Caco-2 (cell line): Measurements from ENCODE around the gene ATRIP. TPM values are rescaled to one million over a fixed set of nuclear protein-coding genes. Genes with fewer than 3 reads are reported as not detected.
A peak's percentile ranks its signal among the peaks of the same experiment; 100 is the strongest.

Experiments used
- BruUV-seq: library from RNA; stranded (reverse); fragments of 400-500 nt; replicated peaks from 2 replicates; lab custom pipeline; 2021; lab: Mats Ljungman, UMichigan
- CTCF ChIA-PET: fragments of 300-600 bp; sonication (Branson Sonifier 250); formaldehyde crosslinking; loops from one replicate; lab custom pipeline; 2022; ENCODE audit warnings: antibody characterized with exemption; lab: Charles Lee
- POLR2A ChIA-PET: fragments of 300-600 bp; sonication (Branson Sonifier 250); formaldehyde crosslinking; loops from one replicate; lab custom pipeline; 2022; ENCODE audit warnings: antibody characterized with exemption; lab: Charles Lee
- DNase-seq, 2 experiments: peaks; one replicate each; pipeline versions ENCODE4 v3.0.0 to v3.0.0-alpha.2; 2020 to 2022
- H3K27me3 ChIP-seq: replicated peaks from 2 replicates; pipeline ENCODE4 v1.6.0; 2011; ENCODE audit warnings: low read length; ENCODE audit not compliant: control insufficient read depth, insufficient read depth
- H3K36me3 ChIP-seq: 2 replicates; pipeline ENCODE4 v1.5.1; 2011; ENCODE audit warnings: low read length; ENCODE audit not compliant: control insufficient read depth, insufficient read depth
- H3K4me1 ChIP-seq: fragments of 250-450 bp; sonication (Bioruptor Pico); 2 replicates; pipeline ENCODE4 v1.5.1; 2020; ENCODE audit warnings: mild to moderate bottlenecking
- H3K4me3 ChIP-seq: 2 replicates; pipeline ENCODE4 v1.5.1; 2011; ENCODE audit warnings: low read depth, mild to moderate bottlenecking, control low read depth, low read length
- H3K9me3 ChIP-seq: fragments of 250-450 bp; sonication (Bioruptor Pico); 2 replicates; pipeline ENCODE4 v1.5.1; 2020; ENCODE audit warnings: mild to moderate bottlenecking, moderate library complexity
- H3K27ac Mint-ChIP-seq: one replicate; pipeline ENCODE4 v1.8.0; 2022; ENCODE audit warnings: mixed read lengths; ENCODE audit not compliant: unreplicated experiment
- H3K27me3 Mint-ChIP-seq: one replicate; pipeline ENCODE4 v1.8.0; 2022; ENCODE audit warnings: mixed read lengths; ENCODE audit not compliant: insufficient read depth, unreplicated experiment
- H3K36me3 Mint-ChIP-seq: one replicate; pipeline ENCODE4 v1.8.0; 2022; ENCODE audit warnings: mild to moderate bottlenecking, mixed read lengths; ENCODE audit not compliant: insufficient read depth, unreplicated experiment
- H3K4me1 Mint-ChIP-seq: one replicate; pipeline ENCODE4 v1.8.0; 2022; ENCODE audit warnings: low read depth, mixed read lengths; ENCODE audit not compliant: unreplicated experiment
- H3K4me3 Mint-ChIP-seq: one replicate; pipeline ENCODE4 v1.8.0; 2022; ENCODE audit warnings: mild to moderate bottlenecking, moderate library complexity, mixed read lengths; ENCODE audit not compliant: unreplicated experiment
- H3K9me3 Mint-ChIP-seq: one replicate; pipeline ENCODE4 v1.8.0; 2022; ENCODE audit warnings: mixed read lengths; ENCODE audit not compliant: unreplicated experiment
- intact Hi-C: fragments of 100-400 bp; cut with micrococcal nuclease; formaldehyde crosslinking; loops from one replicate; pipeline ENCODE4 v1.10.0; 2022; ENCODE audit not compliant: unreplicated experiment
- total RNA-seq: library from RNA; stranded (reverse); gene quantifications from 2 replicates; pipeline ENCODE4 v1.2.3, GENCODE V29; 2022
- TF ChIP-seq, protein P1 (sequence below), 2 experiments: fragments of 200-600 bp in 1 of 2; IDR thresholded peaks; 1 replicate in 1 of 2; 2 replicates in 1 of 2; pipeline versions ENCODE4 v1.5.1 to v1.8.0; 2011 to 2022; ENCODE audit warnings: antibody characterized with exemption in 1 of 2, control low read depth in 1 of 2, inconsistent platforms in 1 of 2, low read depth in 1 of 2, low read length in 1 of 2, mild to moderate bottlenecking in 1 of 2, moderate library complexity in 1 of 2; ENCODE audit not compliant: insufficient read depth in 1 of 2, severe bottlenecking in 1 of 2, unreplicated experiment in 1 of 2

Gene ATRIP
- total RNA-seq, 1 experiment from 2014 or later: 15.9 TPM

DNA sequence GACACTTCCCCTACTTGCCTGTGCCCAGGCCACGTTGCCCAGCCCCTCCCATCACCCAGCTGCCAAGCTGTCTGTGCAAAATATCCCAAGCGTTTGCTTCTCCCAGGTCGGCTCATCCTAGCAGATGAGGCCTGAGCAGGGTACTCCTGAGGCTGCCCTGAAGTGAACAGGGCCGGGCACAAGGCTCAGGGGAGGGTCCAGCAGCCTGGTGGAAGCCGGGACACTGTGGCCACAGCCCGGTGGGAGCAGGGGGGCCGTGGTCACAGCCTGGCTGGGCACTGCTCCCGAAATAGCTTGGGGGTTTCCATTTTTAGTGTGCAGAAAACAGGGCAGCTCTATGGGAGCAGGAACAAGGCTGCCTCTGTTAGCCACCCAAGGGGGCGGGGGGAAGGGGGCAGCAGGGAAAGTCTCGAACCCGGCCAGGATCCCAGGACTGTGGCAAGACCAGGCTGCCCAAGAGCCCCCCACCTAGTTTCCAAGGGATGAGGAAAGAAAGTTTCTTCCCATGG lies 20.1 kb upstream of the ATRIP start:
- Mint-ChIP-seq H3K4me1 (peaks cover 46% of the 10 kb centered on the region), H3K4me3 (no peak overlapping the region), H3K27ac (peak overlapping the region; percentile 82), H3K9me3 (no peaks in the 10 kb centered on the region), H3K27me3 (no peaks in the 10 kb centered on the region), H3K36me3 (peaks cover 61% of the 10 kb centered on the region)
- BruUV-seq: no TSS peak
- H3K27me3 ChIP-seq: no peaks in the 10 kb centered on the region
- H3K36me3 ChIP-seq: peaks cover 10% of the 10 kb centered on the region
- no peaks in the 10 kb centered on the region for H3K9me3 ChIP-seq
- peaks cover 38% of the 10 kb centered on the region for H3K4me1 ChIP-seq
- DNase-seq: no peak
- TF ChIP-seq, protein P1, sequence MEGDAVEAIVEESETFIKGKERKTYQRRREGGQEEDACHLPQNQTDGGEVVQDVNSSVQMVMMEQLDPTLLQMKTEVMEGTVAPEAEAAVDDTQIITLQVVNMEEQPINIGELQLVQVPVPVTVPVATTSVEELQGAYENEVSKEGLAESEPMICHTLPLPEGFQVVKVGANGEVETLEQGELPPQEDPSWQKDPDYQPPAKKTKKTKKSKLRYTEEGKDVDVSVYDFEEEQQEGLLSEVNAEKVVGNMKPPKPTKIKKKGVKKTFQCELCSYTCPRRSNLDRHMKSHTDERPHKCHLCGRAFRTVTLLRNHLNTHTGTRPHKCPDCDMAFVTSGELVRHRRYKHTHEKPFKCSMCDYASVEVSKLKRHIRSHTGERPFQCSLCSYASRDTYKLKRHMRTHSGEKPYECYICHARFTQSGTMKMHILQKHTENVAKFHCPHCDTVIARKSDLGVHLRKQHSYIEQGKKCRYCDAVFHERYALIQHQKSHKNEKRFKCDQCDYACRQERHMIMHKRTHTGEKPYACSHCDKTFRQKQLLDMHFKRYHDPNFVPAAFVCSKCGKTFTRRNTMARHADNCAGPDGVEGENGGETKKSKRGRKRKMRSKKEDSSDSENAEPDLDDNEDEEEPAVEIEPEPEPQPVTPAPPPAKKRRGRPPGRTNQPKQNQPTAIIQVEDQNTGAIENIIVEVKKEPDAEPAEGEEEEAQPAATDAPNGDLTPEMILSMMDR (IDR thresholded peaks at IDR 0.05; ENCODE audit: insufficient read depth in 1 of 2, low read depth in 1 of 2, low read length in 1 of 2, severe bottlenecking in 1 of 2, unreplicated experiment in 1 of 2): no peak
- POLR2A ChIA-PET: no interaction called here
- CTCF ChIA-PET: interaction anchor here (1.2 kb wide), 1 partner anchor 10 kb away, joined by 4 read pairs; no protein-coding TSS in a partner anchor
- intact Hi-C loops: no loop called here
- no peak overlapping the region for H3K4me3 ChIP-seq

DNA sequence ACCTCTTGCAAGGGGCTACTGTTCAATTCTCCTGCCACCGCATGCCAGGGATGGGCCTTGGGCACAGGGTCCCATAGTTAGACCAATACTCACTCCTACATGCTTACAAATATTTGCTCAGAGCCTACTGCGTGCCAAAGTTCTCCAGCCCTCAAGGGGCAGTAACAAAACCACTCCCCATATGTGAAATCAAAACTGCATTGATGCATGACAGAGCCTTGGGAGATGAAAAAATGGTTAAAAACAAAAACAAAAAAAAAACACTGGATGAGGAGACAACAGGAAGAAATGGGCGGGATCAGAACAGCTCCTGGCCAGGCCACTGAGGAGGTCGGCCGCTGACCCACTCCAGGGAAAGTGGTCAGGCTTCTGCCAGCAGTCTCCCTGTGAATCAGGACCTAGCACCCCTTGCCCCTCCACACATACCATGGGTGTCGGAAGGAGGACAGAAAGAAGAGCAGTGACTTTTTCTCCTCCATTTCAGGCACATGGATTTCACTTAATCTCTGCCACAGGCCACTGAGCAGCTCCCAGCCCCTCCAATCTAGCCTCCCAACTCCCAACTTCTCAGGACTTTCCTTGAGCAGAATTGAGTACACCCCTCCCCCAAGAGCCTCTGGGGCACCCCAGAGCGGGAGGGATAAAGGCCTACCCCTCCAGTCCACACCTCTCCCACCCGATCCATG lies 19.4 kb upstream of the ATRIP start:
- CTCF ChIA-PET: interaction anchor here (0.6 to 1.2 kb wide), 2 partner anchors 9 to 19 kb away, joined by 3 to 4 read pairs; no protein-coding TSS in a partner anchor
- intact Hi-C loops: no loop called here
- Mint-ChIP-seq H3K36me3 (peaks cover 67% of the 10 kb centered on the region), H3K4me1 (peaks cover 53% of the 10 kb centered on the region), H3K4me3 (peak overlapping the region; percentile 98), H3K9me3 (no peaks in the 10 kb centered on the region), H3K27ac (peak overlapping the region; percentile 82), H3K27me3 (no peaks in the 10 kb centered on the region)
- DNase-seq: no peak
- no peaks in the 10 kb centered on the region for H3K27me3 ChIP-seq
- no TSS peak for BruUV-seq
- H3K4me3 ChIP-seq: peak overlapping the region; percentile 84; the same call in 1 of the 2 replicates
- no peaks in the 10 kb centered on the region for H3K9me3 ChIP-seq
- peaks cover 44% of the 10 kb centered on the region for H3K4me1 ChIP-seq
- TF ChIP-seq, protein P1 (IDR thresholded peaks at IDR 0.05; ENCODE audit: insufficient read depth in 1 of 2, low read depth in 1 of 2, low read length in 1 of 2, severe bottlenecking in 1 of 2, unreplicated experiment in 1 of 2): no peak
- POLR2A ChIA-PET: no interaction called here
- H3K36me3 ChIP-seq: peaks cover 6% of the 10 kb centered on the region

DNA sequence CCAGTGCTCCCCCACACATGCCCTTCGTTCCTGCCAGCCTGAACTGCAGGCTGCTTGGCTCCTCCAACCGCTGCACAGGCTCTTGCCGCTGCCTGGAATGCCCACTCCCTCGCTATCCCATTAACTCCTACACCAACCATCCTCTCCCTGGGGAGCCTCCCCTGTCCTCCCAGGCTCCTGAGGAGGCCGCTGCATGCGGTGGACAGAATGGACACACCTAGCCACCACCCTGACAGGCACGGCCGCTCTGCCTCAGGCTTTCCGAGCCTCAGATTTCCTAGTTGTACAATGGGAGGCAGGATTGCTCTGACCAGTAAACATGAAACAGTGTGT lies 18.9 kb upstream of the ATRIP start:
- CTCF ChIA-PET: interaction anchor here (0.6 kb wide), 1 partner anchor 20 kb away, joined by 3 read pairs; no protein-coding TSS in a partner anchor
- POLR2A ChIA-PET: no interaction called here
- Mint-ChIP-seq H3K4me1 (peaks cover 57% of the 10 kb centered on the region), H3K36me3 (peaks cover 72% of the 10 kb centered on the region), H3K27ac (peak overlapping the region; percentile 82), H3K9me3 (no peaks in the 10 kb centered on the region), H3K27me3 (no peaks in the 10 kb centered on the region), H3K4me3 (peak overlapping the region; percentile 98)
- Histone ChIP-seq H3K4me3 (peak overlapping the region; percentile 84; the same call in 1 of the 2 replicates), H3K36me3 (peaks cover 6% of the 10 kb centered on the region), H3K4me1 (peaks cover 49% of the 10 kb centered on the region), H3K9me3 (no peaks in the 10 kb centered on the region), H3K27me3 (no peaks in the 10 kb centered on the region)
- TF ChIP-seq, protein P1 (IDR thresholded peaks at IDR 0.05; ENCODE audit: insufficient read depth in 1 of 2, low read depth in 1 of 2, low read length in 1 of 2, severe bottlenecking in 1 of 2, unreplicated experiment in 1 of 2): no peak
- BruUV-seq: no TSS peak
- DNase-seq: no peak
- intact Hi-C loops: no loop called here
